GM18858 (cell line): ENCODE measurements around the gene MSH3.
"Not testable (repeated sequence)": the region's sequence is repeated elsewhere in the genome, so short reads cannot be mapped to it uniquely, and the experiment has no call there.

Experiments
- ATAC-seq: cut with Tn5 transposase; IDR thresholded peaks from one replicate; pipeline ENCODE4 v1.9.1; 2021; ENCODE audit not compliant: unreplicated experiment

The MSH3 gene

GRCh38 chr5:80841026-80841797 lies 186.8 kb downstream of the MSH3 start:
- ATAC-seq, result not testable (repeated sequence)

GRCh38 chr5:80846422-80846821 lies 192.0 kb downstream of the MSH3 start:
- ATAC-seq, result not testable (repeated sequence)

DNA sequence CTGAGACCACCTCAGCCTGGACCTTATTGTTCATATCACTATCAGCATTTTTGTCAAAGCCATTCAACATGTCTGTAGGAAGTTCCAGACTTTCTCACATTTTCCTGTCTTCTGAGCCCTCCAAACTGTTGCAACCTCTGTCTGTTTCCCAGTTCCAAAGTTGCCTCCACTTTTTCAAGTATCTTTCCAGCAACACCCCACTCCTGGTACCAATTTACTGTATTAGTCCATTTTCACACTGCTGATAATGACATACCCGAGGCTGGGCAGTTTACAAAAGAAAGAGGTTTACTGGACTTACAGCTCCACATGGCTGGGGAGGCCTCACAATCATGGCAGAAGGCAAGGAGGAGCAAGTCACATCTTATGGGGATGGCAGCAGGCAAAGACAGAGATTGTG lies 195.7 kb downstream of the MSH3 start:
- not testable (repeated sequence) for ATAC-seq

DNA sequence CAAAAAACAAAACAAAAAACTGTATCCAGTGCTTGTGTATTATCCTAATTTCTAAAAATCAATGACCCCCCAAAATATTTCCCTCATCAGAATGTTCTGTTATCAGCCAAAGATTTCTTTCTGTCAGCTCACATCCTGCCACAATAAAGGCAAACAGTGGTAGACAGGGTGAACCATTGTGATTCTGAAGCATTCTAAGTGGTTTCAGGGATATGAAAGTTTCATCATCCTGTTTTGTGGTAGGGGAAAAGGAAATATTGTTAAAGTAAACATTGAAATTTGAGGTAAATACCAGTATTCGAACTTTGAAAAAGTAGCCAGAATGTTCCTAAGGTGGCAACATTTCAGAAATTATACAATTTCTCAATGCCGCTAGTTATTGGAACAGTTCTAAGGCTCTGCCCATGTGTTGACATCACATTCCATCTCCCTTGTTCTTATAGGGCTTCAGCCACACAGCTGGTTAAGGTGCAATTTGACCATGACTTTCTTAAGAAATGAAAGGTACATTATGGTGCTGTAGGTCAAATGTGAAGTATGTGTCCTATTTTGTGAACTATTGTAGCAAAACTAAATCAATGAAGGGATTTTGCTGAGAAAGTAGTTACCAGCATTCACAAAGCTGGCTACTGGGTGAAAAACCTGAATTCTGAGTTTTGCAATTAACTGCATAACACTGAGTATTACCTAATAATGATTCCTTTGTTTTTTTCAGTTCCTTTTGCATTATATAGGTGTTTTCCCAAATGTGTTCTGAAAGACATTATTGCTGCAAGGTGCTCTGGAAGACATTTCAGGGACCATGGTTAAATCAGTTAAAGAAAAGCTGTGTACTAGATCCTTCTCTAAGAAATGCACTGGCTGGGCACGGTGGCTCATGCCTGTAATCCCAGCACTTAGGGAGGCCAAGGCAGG lies 198.1 kb downstream of the MSH3 start:
- ATAC-seq, result no peak

GRCh38 chr5:80853413-80853812 lies 199.0 kb downstream of the MSH3 start:
- no peak for ATAC-seq

DNA sequence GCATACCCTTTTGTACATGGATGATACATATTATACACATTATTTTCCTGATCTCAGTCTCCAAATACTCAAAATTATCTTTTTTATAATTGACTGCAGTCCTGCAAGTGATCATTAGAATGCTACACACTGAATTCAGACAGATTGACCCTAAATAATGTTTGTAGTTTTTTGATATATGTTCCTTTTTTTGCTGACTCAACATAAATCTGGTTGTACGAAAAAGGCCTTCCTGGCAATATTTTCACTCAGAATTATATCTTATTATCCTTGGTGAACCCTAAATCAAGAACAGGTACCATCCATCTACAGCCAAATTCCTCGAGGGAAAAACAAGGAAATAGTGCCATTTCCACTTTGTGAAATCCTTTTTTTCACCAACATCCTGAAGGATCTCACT lies 200.1 kb downstream of the MSH3 start:
- no peak for ATAC-seq

DNA sequence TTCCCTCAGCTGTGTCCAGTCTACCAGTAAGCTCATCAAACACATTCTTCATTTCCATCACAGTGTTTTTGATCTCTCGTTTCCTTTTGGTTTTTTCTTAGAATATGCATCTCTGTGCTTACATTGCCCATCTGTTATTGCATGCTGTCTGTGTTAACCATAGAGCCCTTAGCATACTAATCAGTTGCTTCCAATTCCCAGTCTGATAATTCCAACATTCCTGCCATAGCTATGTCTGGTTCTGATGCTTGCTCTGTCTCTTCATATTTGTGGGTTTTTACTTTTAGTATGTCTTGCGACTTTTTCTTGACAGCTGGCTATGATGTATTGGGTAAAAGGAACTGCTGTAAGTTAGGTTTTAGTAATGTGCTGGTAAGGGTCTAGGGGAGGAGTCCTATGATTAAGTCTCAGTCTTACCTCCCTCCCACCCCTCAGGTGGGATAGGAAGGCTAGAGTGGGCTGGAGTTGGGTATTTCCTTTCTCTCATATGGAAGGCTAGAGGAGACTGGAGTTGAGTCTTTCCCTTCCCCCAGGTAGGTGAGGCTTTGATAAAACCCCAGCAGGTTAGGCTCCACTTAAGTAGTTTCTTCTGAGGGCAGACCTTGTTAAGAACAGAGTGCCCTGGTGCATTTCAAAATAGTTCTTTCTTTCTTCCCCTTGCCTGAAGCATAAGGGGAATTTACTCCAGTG lies 206.6 kb downstream of the MSH3 start:
- no peak for ATAC-seq

DNA sequence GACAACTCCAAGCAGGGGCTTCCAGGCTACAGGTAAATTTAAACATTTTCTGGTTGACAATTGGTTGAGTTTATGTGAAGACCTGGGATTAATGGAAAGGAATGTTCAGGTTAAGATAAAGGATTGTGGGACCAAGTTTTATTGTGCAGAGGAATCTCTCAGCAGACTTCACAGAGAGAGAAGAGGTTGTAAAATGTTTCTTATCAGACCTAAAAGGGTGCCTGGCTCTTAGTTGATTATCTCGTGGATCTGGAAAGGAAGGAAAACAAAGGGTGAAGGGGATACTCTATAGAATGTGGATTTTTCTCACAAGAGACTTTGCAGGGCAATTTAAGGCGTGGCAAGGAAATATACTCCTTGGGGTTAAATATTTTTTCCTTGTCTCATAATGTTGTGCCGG lies 209.3 kb downstream of the MSH3 start:
- no peak for ATAC-seq

- no peak for ATAC-seq
These were observed 209.7 kb downstream of the MSH3 start for GRCh38 chr5:80864109-80864508.

GRCh38 chr5:80864706-80865435 lies 210.4 kb downstream of the MSH3 start:
- ATAC-seq, result peak; percentile 79

DNA sequence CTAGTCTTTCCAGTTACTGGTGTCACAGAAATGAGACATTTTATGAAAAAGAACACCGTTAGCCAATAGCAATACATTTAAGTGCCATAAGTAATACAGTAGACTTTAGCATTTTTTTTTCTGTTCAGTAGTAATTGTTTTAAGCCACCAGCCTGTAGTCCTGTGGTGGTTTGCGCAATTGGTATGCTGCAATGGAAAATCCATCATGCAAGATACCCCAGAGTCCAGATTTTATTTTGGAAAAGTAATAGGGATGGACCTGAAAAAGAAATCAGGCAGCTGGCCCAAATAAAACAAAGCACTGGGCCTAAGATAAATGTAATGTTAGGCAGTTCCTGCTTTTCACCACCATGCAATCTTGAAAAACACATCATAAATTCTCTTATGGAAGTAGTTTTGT lies 211.1 kb downstream of the MSH3 start:
- no peak for ATAC-seq

- ATAC-seq, result no peak
These were observed 211.9 kb downstream of the MSH3 start for GRCh38 chr5:80866371-80866770.

- no peak for ATAC-seq
These were observed 212.8 kb downstream of the MSH3 start for GRCh38 chr5:80867233-80867632.

GRCh38 chr5:80870442-80870841 lies 216.0 kb downstream of the MSH3 start:
- ATAC-seq, result no peak

DNA sequence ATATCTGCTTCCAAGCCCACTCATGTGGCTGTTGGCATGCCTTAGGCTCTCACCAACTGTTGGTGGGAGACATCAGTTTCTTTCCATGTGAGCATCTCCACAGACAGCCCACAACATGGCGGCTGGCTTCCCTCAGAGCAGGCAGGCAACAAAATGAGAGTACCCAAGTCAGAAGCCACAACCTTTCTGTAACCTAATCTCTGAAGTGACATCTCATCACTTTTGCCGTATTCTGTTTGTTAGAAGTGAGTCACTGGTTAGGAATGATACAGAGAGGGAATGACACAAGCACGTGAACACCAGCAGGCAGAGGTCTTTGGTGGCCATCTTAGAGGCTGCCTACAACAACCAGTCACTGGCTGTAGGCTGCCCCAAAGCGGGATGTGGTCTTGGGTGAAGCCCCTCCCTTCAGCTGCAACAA lies 217.1 kb downstream of the MSH3 start:
- no peak for ATAC-seq

DNA sequence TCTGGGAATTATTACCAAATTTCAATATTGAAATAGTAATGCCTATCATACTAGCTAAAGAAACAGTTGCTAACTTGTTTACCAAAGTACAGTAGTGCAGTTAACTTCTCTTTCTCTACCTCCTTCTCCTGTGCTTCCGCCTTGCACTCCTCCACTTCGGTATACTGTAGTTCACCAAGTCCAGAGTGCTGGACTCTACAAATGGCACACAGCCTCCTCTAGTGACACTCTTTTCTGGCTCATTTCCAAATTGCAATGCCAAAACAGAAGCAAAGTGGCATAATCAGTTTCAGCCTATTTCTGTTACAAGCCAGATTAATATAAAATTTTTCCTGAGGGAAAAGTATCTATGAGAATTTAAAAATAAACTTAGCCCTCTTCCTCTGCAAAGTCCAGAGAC lies 219.7 kb downstream of the MSH3 start:
- ATAC-seq, result no peak

DNA sequence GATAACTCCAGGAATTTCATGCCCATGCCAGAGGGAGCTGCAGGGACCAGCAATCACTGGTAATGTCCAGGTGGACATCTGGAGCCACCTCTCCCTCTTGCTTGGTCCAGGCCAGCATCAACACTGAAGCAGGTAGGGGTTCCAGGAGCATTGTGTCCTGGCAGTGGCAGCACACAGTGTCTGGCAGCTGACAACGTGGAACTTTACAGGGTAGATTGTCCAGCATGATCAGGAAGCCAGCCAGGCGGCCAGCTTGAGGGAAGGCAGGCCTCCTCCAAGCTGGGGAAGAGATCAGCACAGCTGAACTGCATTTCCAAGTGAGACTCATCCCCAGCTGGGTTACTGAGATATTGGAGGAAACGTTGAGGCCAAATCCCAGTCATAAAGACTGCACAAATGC lies 223.1 kb downstream of the MSH3 start:
- ATAC-seq, result no peak

DNA sequence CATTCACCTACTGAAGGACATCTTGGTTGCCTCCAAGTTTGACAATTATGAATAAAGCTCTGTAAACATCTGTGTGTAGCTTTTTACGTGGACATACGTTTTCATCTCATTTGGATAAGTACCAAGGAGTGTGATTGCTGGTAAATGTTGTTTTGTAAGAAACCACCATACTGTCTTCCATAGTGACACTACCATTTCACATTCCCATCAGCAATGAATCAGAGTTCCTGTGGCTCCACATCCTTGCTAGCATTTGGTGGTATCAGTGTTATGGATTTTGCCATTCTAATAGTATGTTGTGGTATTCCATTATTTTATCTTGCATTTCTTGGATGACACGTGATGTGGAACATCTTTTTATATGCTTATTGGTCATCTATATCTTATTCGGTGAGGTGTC lies 227.3 kb downstream of the MSH3 start:
- no peak for ATAC-seq

DNA sequence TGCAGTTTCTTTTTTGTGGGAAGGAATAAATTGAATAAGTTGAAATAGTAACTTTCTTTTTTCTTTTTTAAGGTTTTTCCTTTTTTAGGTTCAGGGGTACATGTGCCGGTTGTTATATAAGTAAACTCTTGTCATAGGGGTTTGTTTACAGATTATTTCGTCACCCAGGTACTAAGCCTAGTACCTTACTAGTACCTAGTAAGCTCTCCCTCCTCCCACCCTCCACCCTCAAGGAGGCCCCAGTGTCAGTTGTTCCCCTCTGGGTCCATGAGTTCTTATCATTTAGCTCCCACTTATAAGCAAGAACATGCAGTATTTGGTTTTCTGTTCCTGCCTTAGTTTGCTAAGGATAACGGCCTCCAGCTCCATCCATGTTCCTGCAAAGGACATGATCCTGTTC lies 228.9 kb downstream of the MSH3 start:
- not testable (repeated sequence) for ATAC-seq

GRCh38 chr5:80884086-80884813 lies 229.8 kb downstream of the MSH3 start:
- ATAC-seq, result no peak
